Erythroblast (primary cell): ENCODE results near the gene CDRT4.

Source experiments
- GATA1 ChIP-seq: IDR thresholded peaks from 2 replicates; pipeline ENCODE4 v1.6.1; 2011; ENCODE audit warnings: low read depth, mild to moderate bottlenecking, control low read depth, low read length, moderate library complexity
- POLR2A ChIP-seq: IDR thresholded peaks from 2 replicates; pipeline ENCODE4 v1.6.1; 2011; ENCODE audit warnings: mild to moderate bottlenecking, low read length

- TF ChIP-seq POLR2A (no peak), GATA1 (no peak)
Measured at GRCh38 chr17:15451680-15452079, 15.7 kb downstream of the CDRT4 start.
